ENCODE results near the gene SLC35A4. TPM values are rescaled to one million over a fixed set of nuclear protein-coding genes. Genes with fewer than 3 reads are reported as not detected.
"Not testable (repeated sequence)": the region's sequence is repeated elsewhere in the genome, so short reads cannot be mapped to it uniquely, and the experiment has no call there.

SLC35A4 gene
- total RNA-seq, 1 donor from 2014 or later = 91.9 TPM

DNA sequence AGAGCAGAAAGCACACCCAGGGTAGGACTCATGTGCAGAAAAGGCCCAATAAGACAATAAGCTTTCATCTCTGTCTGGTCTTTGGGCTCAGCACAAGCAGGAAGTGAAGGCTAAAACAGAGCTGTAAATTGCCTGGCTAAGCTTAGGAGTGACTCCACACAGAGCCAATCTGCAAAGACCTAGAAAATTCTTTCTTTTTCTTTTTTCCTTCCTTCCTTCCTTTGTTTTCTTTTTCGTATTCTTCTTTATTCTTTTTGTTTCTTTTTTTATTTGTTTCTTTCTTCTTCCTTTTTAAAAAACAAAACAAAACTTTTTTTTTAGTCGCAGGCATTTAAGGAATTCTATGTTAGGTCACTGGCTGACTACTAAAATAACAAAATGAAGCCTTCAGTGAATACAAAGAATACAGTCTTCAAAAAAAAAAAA, 12.2 kb downstream of the SLC35A4 start:
- no peaks in the 10 kb centered on the region for H3K9me3 Mint-ChIP-seq
- no peak overlapping the region for H3K27ac Mint-ChIP-seq
- intact Hi-C loops (cut with micrococcal nuclease) = no loop called here
- H3K27me3 Mint-ChIP-seq (ENCODE audit: low read depth) = peaks cover 8% of the 10 kb centered on the region
- H3K4me1 Mint-ChIP-seq (ENCODE audit: low read depth) = no peaks in the 10 kb centered on the region
- H3K36me3 Mint-ChIP-seq (ENCODE audit: low read depth) = no peaks in the 10 kb centered on the region
- H3K4me3 Mint-ChIP-seq (ENCODE audit: low read depth) = no peak overlapping the region
- DNase-seq (ENCODE audit: low spot score) = no peak

DNA sequence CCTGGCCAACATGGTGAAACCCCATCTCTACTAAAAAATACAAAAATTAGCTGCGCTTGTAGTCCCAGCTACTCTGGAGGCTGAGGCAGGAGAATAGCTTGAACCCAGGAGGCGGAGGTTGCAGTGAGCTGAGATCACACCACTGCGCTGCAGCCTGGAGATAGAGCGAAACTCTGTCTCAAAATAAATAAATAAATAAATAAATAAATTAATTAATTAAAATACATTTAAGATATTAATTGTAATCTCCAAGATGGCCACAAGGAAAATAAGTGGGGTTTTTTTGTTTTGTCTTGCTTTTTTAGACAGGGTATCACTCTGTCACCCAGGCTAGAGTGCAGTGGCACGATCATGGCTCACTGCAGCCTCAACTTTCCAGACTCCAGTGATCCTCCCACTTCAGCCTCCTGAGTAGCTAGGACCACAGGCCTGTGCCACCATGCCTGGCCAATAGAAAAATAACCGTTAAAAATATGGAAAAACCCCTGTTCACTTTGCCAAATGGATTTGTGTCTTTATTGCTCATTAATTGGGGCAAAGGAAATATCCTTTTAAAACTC, 14.6 kb downstream of the SLC35A4 start:
- H3K4me3 Mint-ChIP-seq (ENCODE audit: low read depth); intact Hi-C loops (cut with micrococcal nuclease); DNase-seq (ENCODE audit: low spot score); H3K9me3 Mint-ChIP-seq; H3K4me1 Mint-ChIP-seq (ENCODE audit: low read depth); H3K36me3 Mint-ChIP-seq (ENCODE audit: low read depth); H3K27ac Mint-ChIP-seq: not testable (repeated sequence)
- peaks cover 15% of the 10 kb centered on the region for H3K27me3 Mint-ChIP-seq (ENCODE audit: low read depth)

DNA sequence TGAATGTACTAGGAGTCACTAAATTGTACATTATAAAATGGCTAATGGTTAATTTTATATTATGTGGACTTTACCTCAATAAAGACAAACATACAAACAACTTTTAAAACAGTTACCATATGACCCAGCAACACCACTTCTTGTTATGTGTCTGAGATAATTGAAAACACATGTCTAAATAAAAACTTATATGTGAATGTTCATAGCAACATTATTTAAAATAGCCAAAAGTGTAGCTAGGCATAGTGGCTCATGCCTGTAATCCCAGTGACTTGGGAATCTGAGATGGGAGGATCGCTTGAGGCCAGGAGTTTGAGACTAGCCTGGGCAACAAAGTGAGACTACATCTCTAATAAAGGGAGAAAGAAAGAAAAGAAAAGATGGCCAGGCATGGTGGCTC, 22.9 kb downstream of the SLC35A4 start:
- DNase-seq (ENCODE audit: low spot score) = no peak
- Mint-ChIP-seq H3K36me3 (ENCODE audit: low read depth) (no peaks in the 10 kb centered on the region), H3K4me3 (ENCODE audit: low read depth) (no peak overlapping the region), H3K9me3 (no peaks in the 10 kb centered on the region), H3K4me1 (ENCODE audit: low read depth) (no peaks in the 10 kb centered on the region), H3K27me3 (ENCODE audit: low read depth) (peaks cover 11% of the 10 kb centered on the region), H3K27ac (no peak overlapping the region)
- intact Hi-C loops (cut with micrococcal nuclease) = no loop called here

DNA sequence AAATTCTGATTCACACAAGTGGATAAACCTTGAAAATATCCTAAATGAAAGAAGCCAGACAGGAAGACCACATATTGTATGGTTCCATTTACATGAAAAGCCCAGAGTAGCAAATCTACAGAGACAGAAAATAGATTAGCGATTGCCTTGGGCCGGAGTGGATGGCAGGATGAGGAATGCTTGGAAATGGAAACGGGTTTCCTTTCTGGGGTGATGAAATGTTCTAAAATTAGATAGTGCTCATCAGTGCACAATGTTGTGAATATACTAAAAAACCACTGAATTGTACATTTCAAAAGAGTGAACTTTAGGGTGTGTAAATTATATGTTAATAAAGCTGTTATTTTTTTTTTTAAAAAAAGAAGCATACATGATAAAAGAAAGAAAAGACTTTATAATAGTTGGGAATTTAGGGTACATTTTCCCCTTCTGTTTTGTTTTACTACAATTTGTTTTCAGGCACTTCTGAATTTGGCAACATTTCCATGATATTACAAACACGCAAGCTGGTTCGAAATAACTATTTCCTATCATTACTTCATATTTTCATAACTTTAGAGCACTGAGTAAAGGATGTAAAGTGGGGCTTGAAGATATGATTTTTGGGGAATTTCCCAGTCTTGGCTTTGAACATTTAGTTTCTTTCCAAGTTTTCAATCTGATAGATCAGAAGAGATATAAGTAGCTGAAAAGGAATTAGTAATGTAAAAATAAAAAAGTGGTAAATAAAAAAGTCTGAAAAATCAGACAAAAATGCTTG, 23.9 kb downstream of the SLC35A4 start:
- Mint-ChIP-seq H3K36me3 (ENCODE audit: low read depth) (no peaks in the 10 kb centered on the region), H3K9me3 (no peaks in the 10 kb centered on the region), H3K27me3 (ENCODE audit: low read depth) (peaks cover 7% of the 10 kb centered on the region), H3K4me1 (ENCODE audit: low read depth) (no peaks in the 10 kb centered on the region), H3K4me3 (ENCODE audit: low read depth) (no peak overlapping the region), H3K27ac (no peak overlapping the region)
- intact Hi-C loops (cut with micrococcal nuclease) = no loop called here
- no peak for DNase-seq (ENCODE audit: low spot score)

DNA sequence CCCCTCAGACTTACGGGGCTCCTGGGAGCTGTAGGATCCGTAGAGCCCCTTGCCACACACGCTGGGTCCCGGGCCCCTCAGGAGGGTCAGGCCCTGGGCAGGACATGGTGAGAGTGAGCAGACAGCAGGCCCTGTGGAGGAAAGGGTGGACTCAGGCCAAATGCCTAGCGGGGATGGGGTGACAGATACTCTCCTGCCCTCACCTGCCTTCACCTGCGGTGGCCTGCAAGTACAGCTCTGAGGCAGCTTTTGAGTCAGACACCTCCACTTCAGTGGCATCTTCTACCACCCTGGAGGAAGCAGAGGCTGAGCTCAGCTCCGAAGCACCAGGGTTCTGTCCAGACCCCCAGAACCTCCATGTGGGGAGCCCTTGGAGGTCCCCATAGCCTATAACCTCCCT, 26.2 kb downstream of the SLC35A4 start:
- Mint-ChIP-seq H3K36me3 (ENCODE audit: low read depth) (no peaks in the 10 kb centered on the region), H3K4me3 (ENCODE audit: low read depth) (no peak overlapping the region), H3K27ac (no peak overlapping the region), H3K27me3 (ENCODE audit: low read depth) (peaks cover 5% of the 10 kb centered on the region), H3K9me3 (no peaks in the 10 kb centered on the region), H3K4me1 (ENCODE audit: low read depth) (no peaks in the 10 kb centered on the region)
- no peak for DNase-seq (ENCODE audit: low spot score)
- intact Hi-C loops (cut with micrococcal nuclease) = no loop called here

DNA sequence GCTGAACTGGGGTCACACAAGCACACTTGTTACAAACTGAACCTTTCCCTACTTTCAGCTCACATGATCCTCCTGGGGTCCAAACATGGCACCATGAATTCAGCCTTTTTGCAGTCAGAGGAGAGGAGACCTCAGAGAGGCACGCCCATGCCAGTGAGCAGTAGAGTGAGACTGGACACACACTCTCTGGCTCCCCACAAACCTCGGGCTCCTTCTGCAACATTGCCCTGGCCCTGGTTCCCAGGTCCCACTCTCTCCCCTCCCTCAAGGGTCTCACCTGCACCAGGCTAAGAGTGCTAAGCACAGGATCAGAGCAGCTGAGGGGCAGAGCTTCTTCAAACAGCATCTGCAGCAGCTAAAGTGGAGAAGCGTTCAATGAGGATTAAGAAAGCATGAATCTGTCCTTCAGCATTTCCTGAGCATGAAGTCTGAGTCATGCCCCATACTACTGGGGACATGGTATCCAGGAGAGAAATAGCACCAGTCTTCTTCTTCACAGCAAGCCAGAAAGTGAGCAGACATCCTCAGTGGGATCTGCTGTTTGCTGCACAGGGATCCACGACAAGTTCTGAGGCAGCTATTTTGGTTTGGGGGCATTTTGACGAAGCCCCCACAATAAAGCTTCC, 27.2 kb downstream of the SLC35A4 start:
- Mint-ChIP-seq H3K4me3 (ENCODE audit: low read depth) (no peak overlapping the region), H3K9me3 (no peaks in the 10 kb centered on the region), H3K27me3 (ENCODE audit: low read depth) (peaks cover 5% of the 10 kb centered on the region), H3K27ac (no peak overlapping the region), H3K4me1 (ENCODE audit: low read depth) (no peaks in the 10 kb centered on the region), H3K36me3 (ENCODE audit: low read depth) (no peaks in the 10 kb centered on the region)
- intact Hi-C loops (cut with micrococcal nuclease) = no loop called here
- no peak for DNase-seq (ENCODE audit: low spot score)

DNA sequence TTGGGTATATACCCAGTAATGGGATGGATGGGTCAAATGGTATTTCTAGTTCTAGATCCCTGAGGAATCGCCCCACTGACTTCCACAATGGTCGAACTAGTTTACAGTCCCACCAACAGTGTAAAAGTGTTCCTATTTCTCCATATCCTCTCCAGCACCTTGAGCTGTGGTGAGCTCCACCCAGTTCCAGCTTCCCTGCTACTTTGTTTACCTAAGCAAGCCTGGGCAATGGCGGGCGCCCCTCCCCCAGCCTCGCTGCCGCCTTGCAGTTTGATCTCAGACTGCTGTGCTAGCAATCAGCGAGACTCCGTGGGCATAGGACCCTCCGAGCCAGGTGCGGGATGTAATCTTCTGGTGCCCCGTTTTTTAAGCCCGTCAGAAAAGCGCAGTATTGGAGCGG, 28.4 kb downstream of the SLC35A4 start:
- not testable (repeated sequence) for H3K36me3 Mint-ChIP-seq (ENCODE audit: low read depth); H3K4me3 Mint-ChIP-seq (ENCODE audit: low read depth)

DNA sequence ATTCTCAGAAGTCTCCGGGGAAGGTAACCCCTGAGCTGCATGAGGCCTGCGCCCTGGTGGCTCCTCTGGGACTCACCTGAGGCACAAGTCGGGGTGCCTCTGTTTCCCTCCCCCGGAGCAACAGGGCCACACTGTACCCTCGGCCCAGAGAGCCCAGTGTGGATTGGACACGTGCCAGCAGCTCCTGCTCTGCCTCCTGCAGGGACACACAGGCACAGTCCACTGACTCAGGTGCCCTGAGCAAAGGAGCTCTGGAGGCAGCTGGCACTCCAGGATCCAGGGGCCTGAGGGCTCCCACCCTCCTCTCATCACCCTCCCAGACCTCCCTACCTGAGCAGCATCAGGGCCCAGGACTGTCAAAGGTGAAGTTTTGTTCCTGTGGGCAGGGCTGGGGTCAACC, 29.5 kb downstream of the SLC35A4 start:
- H3K27me3 Mint-ChIP-seq (ENCODE audit: low read depth) = peaks cover under 1% of the 10 kb centered on the region
- H3K4me1 Mint-ChIP-seq (ENCODE audit: low read depth) = no peaks in the 10 kb centered on the region
- H3K27ac Mint-ChIP-seq = no peak overlapping the region
- H3K36me3 Mint-ChIP-seq (ENCODE audit: low read depth) = no peaks in the 10 kb centered on the region
- no peak overlapping the region for H3K4me3 Mint-ChIP-seq (ENCODE audit: low read depth)
- intact Hi-C loops (cut with micrococcal nuclease) = no loop called here
- H3K9me3 Mint-ChIP-seq = no peaks in the 10 kb centered on the region
- no peak for DNase-seq (ENCODE audit: low spot score)

More for the DNA sequence above, 28.4 kb downstream of the SLC35A4 start:
- H3K9me3 Mint-ChIP-seq; H3K27me3 Mint-ChIP-seq (ENCODE audit: low read depth); H3K4me1 Mint-ChIP-seq (ENCODE audit: low read depth); intact Hi-C loops (cut with micrococcal nuclease); H3K27ac Mint-ChIP-seq; DNase-seq (ENCODE audit: low spot score): not testable (repeated sequence)

DNA sequence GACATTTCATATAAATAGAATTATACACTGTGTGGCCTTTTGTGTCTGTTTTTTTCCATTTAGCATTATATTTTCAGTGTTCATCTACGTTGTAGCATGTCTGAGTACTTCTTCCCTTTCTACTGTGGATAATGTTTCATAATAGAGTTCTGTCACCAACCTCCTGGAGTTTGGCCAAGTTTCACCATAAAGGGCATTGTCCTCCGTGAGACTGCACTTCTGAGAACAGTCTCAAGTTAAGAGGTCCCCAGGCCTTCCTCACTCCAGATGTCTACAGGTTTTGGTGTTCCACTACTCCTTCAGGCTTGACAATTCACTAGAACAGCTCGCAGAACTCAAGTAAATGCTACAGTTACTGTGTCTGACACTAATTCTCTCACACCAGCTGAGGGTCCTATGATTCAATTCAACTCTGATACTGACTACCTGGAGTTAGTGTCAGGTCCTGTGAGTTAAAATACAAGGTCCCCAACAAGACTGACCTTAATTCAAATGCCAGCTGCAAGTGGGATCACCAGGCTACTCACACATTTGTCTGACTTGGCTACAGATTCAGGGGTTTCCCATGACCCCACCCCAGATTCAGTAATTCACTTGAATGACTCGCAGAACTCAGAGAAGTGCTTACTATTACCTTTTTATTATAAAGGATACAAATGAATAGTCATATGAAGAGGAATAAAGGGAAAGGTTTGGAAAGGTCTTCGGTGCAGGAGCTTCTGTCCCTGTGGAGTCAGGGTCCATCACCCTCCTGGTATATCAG, 31.1 kb downstream of the SLC35A4 start:
- Mint-ChIP-seq H3K9me3 (no peaks in the 10 kb centered on the region), H3K27me3 (ENCODE audit: low read depth) (no peaks in the 10 kb centered on the region), H3K4me3 (ENCODE audit: low read depth) (no peak overlapping the region), H3K36me3 (ENCODE audit: low read depth) (no peaks in the 10 kb centered on the region), H3K27ac (no peak overlapping the region), H3K4me1 (ENCODE audit: low read depth) (no peaks in the 10 kb centered on the region)
- DNase-seq (ENCODE audit: low spot score) = no peak
- intact Hi-C loops (cut with micrococcal nuclease) = no loop called here

DNA sequence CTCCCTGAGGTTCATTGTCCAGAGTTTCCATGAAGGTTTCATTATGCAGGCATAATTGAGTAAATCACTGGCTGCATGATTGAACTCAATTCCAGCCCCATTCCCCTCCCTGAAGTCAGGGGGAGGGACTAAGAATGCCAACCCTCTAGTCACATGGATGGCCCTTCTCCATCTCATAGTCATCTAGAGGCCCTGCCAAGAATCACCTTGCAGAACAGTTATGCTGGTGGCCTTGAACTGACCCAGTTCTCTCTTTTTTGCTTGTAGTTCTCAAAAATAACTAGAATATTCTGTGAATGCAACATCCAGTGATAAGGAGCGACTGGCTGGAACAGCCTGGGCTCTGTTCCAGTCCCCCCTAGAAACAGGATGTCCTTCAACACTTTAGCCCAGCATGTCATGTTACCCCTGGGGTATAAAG, 31.7 kb downstream of the SLC35A4 start:
- Mint-ChIP-seq H3K36me3 (ENCODE audit: low read depth) (no peaks in the 10 kb centered on the region), H3K27me3 (ENCODE audit: low read depth) (no peaks in the 10 kb centered on the region), H3K27ac (no peak overlapping the region), H3K4me1 (ENCODE audit: low read depth) (no peaks in the 10 kb centered on the region), H3K9me3 (no peaks in the 10 kb centered on the region), H3K4me3 (ENCODE audit: low read depth) (no peak overlapping the region)
- intact Hi-C loops (cut with micrococcal nuclease) = no loop called here
- DNase-seq (ENCODE audit: low spot score) = no peak

DNA sequence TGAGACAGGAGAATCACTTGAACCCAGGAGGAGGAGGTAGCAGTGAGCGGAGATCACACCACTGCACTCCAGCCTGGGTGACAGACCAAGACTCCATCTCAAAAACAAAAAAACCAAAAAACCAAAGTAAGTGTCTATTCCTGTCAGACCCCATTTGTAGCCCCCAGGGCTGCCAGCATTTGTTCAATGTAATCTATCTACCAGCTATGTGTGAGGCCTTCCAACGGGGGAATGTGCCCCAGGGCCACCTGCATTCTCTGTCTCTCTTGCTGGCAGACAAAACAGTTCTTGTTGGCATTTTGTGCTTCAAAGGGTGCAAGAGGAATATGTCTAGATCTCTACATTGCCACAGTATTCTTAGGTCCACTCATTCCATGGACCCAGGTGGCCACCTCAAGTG, 34.2 kb downstream of the SLC35A4 start:
- no peak for DNase-seq (ENCODE audit: low spot score)
- Mint-ChIP-seq H3K4me3 (ENCODE audit: low read depth) (no peak overlapping the region), H3K9me3 (no peaks in the 10 kb centered on the region), H3K4me1 (ENCODE audit: low read depth) (no peaks in the 10 kb centered on the region), H3K27ac (no peak overlapping the region), H3K36me3 (ENCODE audit: low read depth) (no peaks in the 10 kb centered on the region), H3K27me3 (ENCODE audit: low read depth) (no peaks in the 10 kb centered on the region)
- intact Hi-C loops (cut with micrococcal nuclease) = no loop called here

DNA sequence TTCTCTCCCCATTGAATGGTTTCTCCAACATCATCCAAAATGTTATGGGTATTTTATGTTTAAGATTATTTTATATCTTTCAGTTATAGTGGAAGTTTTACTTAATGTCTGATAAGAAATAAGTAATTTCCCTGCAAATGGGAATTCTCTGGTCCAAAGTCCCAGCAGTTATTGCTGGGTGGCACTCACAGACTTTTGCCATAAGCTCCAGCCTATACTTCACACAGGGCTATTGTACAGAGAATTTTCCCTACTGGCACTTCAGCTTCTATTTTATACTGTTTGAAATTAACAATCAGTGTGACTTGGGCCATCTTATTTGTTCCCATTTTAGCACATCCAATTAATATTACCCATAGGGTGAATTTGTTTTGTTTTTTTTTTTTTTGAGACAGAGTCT, 35.5 kb downstream of the SLC35A4 start:
- Mint-ChIP-seq H3K4me1 (ENCODE audit: low read depth) (no peaks in the 10 kb centered on the region), H3K27ac (no peak overlapping the region), H3K4me3 (ENCODE audit: low read depth) (no peak overlapping the region), H3K36me3 (ENCODE audit: low read depth) (no peaks in the 10 kb centered on the region), H3K27me3 (ENCODE audit: low read depth) (peaks cover 4% of the 10 kb centered on the region), H3K9me3 (no peaks in the 10 kb centered on the region)
- DNase-seq (ENCODE audit: low spot score) = no peak
- intact Hi-C loops (cut with micrococcal nuclease) = no loop called here

DNA sequence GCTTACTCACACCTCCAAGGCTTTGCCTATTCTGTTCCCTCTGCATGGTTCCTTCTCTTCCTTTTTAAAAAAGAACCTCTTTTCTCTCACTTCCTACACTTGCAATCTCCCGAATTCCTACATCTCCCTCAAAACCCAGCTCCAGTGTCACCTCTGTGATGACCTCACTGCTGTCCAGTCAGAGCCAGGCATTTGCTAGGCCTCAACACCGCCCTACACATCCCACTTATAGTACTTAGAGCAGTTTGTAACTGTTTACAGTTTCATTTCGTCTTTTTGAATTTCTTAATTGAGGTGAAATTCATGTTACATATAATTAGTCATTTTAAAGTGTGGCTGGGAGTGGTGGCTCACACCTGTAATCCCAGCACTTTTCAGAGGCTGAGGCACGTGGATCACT, 37.5 kb downstream of the SLC35A4 start:
- Mint-ChIP-seq H3K36me3 (ENCODE audit: low read depth) (no peaks in the 10 kb centered on the region), H3K4me3 (ENCODE audit: low read depth) (no peak overlapping the region)
- intact Hi-C loops (cut with micrococcal nuclease) = no loop called here

More for the DNA sequence above, 37.5 kb downstream of the SLC35A4 start:
- Mint-ChIP-seq H3K27ac (no peak overlapping the region), H3K4me1 (ENCODE audit: low read depth) (no peaks in the 10 kb centered on the region), H3K27me3 (ENCODE audit: low read depth) (peaks cover 7% of the 10 kb centered on the region), H3K9me3 (no peaks in the 10 kb centered on the region)
- DNase-seq (ENCODE audit: low spot score) = no peak
